ENCODE measurements around the gene CRTC1.

The CRTC1 gene

GRCh38 chr19:18660939-18661670 is 22.4 kb upstream of the CRTC1 start:
- no peak for TF ChIP-seq CTCF (IDR thresholded peaks at IDR 0.05; ENCODE audit: extremely low read depth, missing control alignments)
- DNase-seq (ENCODE audit: low spot score) = no peak

GRCh38 chr19:18662972-18663732 is 20.3 kb upstream of the CRTC1 start:
- no peak for DNase-seq (ENCODE audit: low spot score)
- no peak for TF ChIP-seq CTCF (IDR thresholded peaks at IDR 0.05; ENCODE audit: extremely low read depth, missing control alignments)

GRCh38 chr19:18663940-18664530 is 19.4 kb upstream of the CRTC1 start:
- no peak for TF ChIP-seq CTCF (IDR thresholded peaks at IDR 0.05; ENCODE audit: extremely low read depth, missing control alignments)
- DNase-seq (ENCODE audit: low spot score) = no peak

- no peak for DNase-seq (ENCODE audit: low spot score)
- no peak for TF ChIP-seq CTCF (IDR thresholded peaks at IDR 0.05; ENCODE audit: extremely low read depth, missing control alignments)
Observed at GRCh38 chr19:18665771-18666202, 17.7 kb upstream of the CRTC1 start.

- TF ChIP-seq CTCF (IDR thresholded peaks at IDR 0.05; ENCODE audit: extremely low read depth, missing control alignments) = no peak
- peak; percentile 65 for DNase-seq (ENCODE audit: low spot score)
Observed at GRCh38 chr19:18666317-18666716, 17.2 kb upstream of the CRTC1 start.

GRCh38 chr19:18666784-18667183 is 16.7 kb upstream of the CRTC1 start:
- no peak for DNase-seq (ENCODE audit: low spot score)
- no peak for TF ChIP-seq CTCF (IDR thresholded peaks at IDR 0.05; ENCODE audit: extremely low read depth, missing control alignments)

Measured in GM20000 (cell line).